HG02981 (cell line): ENCODE measurements around the gene PTPN12.

ENCODE experiments used
- ATAC-seq: cut with Tn5 transposase; IDR thresholded peaks from one replicate; pipeline ENCODE4 v1.9.1; 2021; ENCODE audit warnings: mild to moderate bottlenecking, moderate library complexity; ENCODE audit not compliant: unreplicated experiment

The PTPN12 gene

GRCh38 chr7:77658928-77659327 lies 121.8 kb downstream of the PTPN12 start:
- no peak for ATAC-seq

- no peak for ATAC-seq
Observed at GRCh38 chr7:77661816-77662215, 124.7 kb downstream of the PTPN12 start.

- ATAC-seq, result no peak
Observed at GRCh38 chr7:77662869-77663268, 125.8 kb downstream of the PTPN12 start.

- no peak for ATAC-seq
Observed at GRCh38 chr7:77664715-77665114, 127.6 kb downstream of the PTPN12 start.

GRCh38 chr7:77665161-77665560 lies 128.1 kb downstream of the PTPN12 start:
- ATAC-seq, result no peak

GRCh38 chr7:77667459-77668086 lies 130.5 kb downstream of the PTPN12 start:
- no peak for ATAC-seq

- no peak for ATAC-seq
Observed at GRCh38 chr7:77674878-77675277, 137.8 kb downstream of the PTPN12 start.

GRCh38 chr7:77679608-77680007 lies 142.5 kb downstream of the PTPN12 start:
- ATAC-seq, result no peak

- ATAC-seq, result no peak
Observed at GRCh38 chr7:77680266-77680665, 143.2 kb downstream of the PTPN12 start.

- no peak for ATAC-seq
Observed at GRCh38 chr7:77684030-77684429, 146.9 kb downstream of the PTPN12 start.

GRCh38 chr7:77685233-77685632 lies 148.1 kb downstream of the PTPN12 start:
- no peak for ATAC-seq

GRCh38 chr7:77687100-77687746 lies 150.1 kb downstream of the PTPN12 start:
- ATAC-seq, result no peak

- ATAC-seq, result no peak
Observed at GRCh38 chr7:77687747-77688144, 150.7 kb downstream of the PTPN12 start.
